HEK293 (cell line): Measurements from ENCODE around the gene CNTNAP5.

Experiments
- CTCF ChIA-PET: fragments of 350-600 bp; formaldehyde crosslinking; extraction: SDS; loops from one replicate; lab custom pipeline; 2021; ENCODE audit warnings: antibody characterized with exemption; lab: Yijun Ruan, JAX
- POLR2A ChIA-PET: fragments of 300-600 bp; formaldehyde crosslinking; extraction: SDS; loops from one replicate; lab custom pipeline; 2020; ENCODE audit warnings: antibody characterized with exemption, inconsistent platforms; lab: Yijun Ruan, JAX
- H3K27ac ChIP-seq: fragments of 200-500 bp; sonication (Bioruptor generic); 2 replicates; pipeline ENCODE4 v1.5.1; 2014; ENCODE audit warnings: low read depth, low read length, control low read depth, inconsistent platforms; ENCODE audit errors: extremely low read depth
- H3K36me3 ChIP-seq, 2 experiments: fragments of 200-500 bp in 1 of 2; sonication (Bioruptor generic) in 1 of 2; 1 replicate in 1 of 2; 2 replicates in 1 of 2; pipeline ENCODE4 v1.5.1; 2014 to 2017; ENCODE audit warnings: inconsistent platforms in 2 of 2, low read length in 2 of 2; ENCODE audit not compliant: control insufficient read depth in 2 of 2, insufficient read depth in 1 of 2
- H3K4me1 ChIP-seq: fragments of 200-500 bp; sonication (Bioruptor generic); 2 replicates; pipeline ENCODE4 v1.5.1; 2014; ENCODE audit warnings: mild to moderate bottlenecking, low read length, inconsistent platforms; ENCODE audit not compliant: control insufficient read depth, insufficient read depth
- H3K4me3 ChIP-seq: 2 replicates; pipeline ENCODE4 v1.5.1; 2011; ENCODE audit warnings: low read depth, mild to moderate bottlenecking, control low read depth, low read length, moderate library complexity
- H3K9me3 ChIP-seq: fragments of 200-500 bp; sonication (Bioruptor generic); 2 replicates; pipeline ENCODE4 v1.5.1; 2014; ENCODE audit warnings: low read depth, low read length, inconsistent platforms; ENCODE audit not compliant: control insufficient read depth, insufficient read depth
- GLI4 ChIP-seq: fragments of 450-650 bp; formaldehyde crosslinking; IDR thresholded peaks from 2 replicates; pipeline ENCODE4 v1.5.1; 2016; ENCODE audit warnings: missing biosample characterization, missing genetic modification characterization
- RBAK ChIP-seq: fragments of 450-650 bp; formaldehyde crosslinking; IDR thresholded peaks from 2 replicates; pipeline ENCODE4 v1.5.1; 2016; ENCODE audit warnings: missing biosample characterization, missing genetic modification characterization
- SCRT1 ChIP-seq: fragments of 450-650 bp; formaldehyde crosslinking; IDR thresholded peaks from 2 replicates; pipeline ENCODE4 v1.5.1; 2016; ENCODE audit warnings: missing biosample characterization, missing genetic modification characterization, borderline replicate concordance
- ZBTB21 ChIP-seq: fragments of 450-650 bp; formaldehyde crosslinking; IDR thresholded peaks from 2 replicates; pipeline ENCODE4 v1.5.1; 2017; ENCODE audit warnings: missing biosample characterization, missing genetic modification characterization
- ZFP37 ChIP-seq: fragments of 450-650 bp; formaldehyde crosslinking; IDR thresholded peaks from 2 replicates; pipeline ENCODE4 v1.5.1; 2016; ENCODE audit warnings: missing biosample characterization, missing genetic modification characterization
- ZFP41 ChIP-seq: fragments of 450-650 bp; formaldehyde crosslinking; IDR thresholded peaks from 2 replicates; pipeline ENCODE4 v1.5.1; 2016; ENCODE audit warnings: missing biosample characterization, missing genetic modification characterization, borderline replicate concordance
- ZNF10 ChIP-seq: fragments of 450-650 bp; formaldehyde crosslinking; IDR thresholded peaks from 2 replicates; pipeline ENCODE4 v1.5.1; 2017; ENCODE audit warnings: missing biosample characterization, missing genetic modification characterization
- ZNF138 ChIP-seq: fragments of 450-650 bp; formaldehyde crosslinking; IDR thresholded peaks from 2 replicates; pipeline ENCODE4 v1.5.1; 2016; ENCODE audit warnings: missing biosample characterization, missing genetic modification characterization, borderline replicate concordance
- ZNF155 ChIP-seq: fragments of 450-650 bp; formaldehyde crosslinking; IDR thresholded peaks from 2 replicates; pipeline ENCODE4 v1.5.1; 2016; ENCODE audit warnings: missing biosample characterization, missing genetic modification characterization
- ZNF157 ChIP-seq: fragments of 450-650 bp; formaldehyde crosslinking; IDR thresholded peaks from 2 replicates; pipeline ENCODE4 v1.5.1; 2016; ENCODE audit warnings: missing biosample characterization, missing genetic modification characterization
- ZNF169 ChIP-seq: fragments of 450-650 bp; formaldehyde crosslinking; IDR thresholded peaks from 2 replicates; pipeline ENCODE4 v1.5.1; 2016; ENCODE audit warnings: missing biosample characterization, missing genetic modification characterization
- ZNF184 ChIP-seq: fragments of 450-650 bp; IDR thresholded peaks from 2 replicates; pipeline ENCODE4 v1.5.1; 2018; ENCODE audit warnings: missing biosample characterization, mild to moderate bottlenecking, missing genetic modification characterization
- ZNF19 ChIP-seq: fragments of 450-650 bp; formaldehyde crosslinking; IDR thresholded peaks from 2 replicates; pipeline ENCODE4; 2016; ENCODE audit warnings: missing biosample characterization, missing genetic modification characterization, low read depth
- ZNF24 ChIP-seq: fragments of 450-650 bp; formaldehyde crosslinking; IDR thresholded peaks from 2 replicates; pipeline ENCODE4 v1.5.1; 2016; ENCODE audit warnings: missing biosample characterization, missing genetic modification characterization
- ZNF274 ChIP-seq, 2 experiments: fragments of 200-500 bp in 1 of 2; fragments of 450-650 bp in 1 of 2; sonication (Bioruptor generic) in 1 of 2; formaldehyde crosslinking in 1 of 2; IDR thresholded peaks; 2 replicates each; pipeline versions ENCODE4 v1.5.1 to v1.6.1; 2014 to 2016; ENCODE audit warnings: borderline replicate concordance in 1 of 2, inconsistent platforms in 1 of 2, low read length in 1 of 2, missing biosample characterization in 1 of 2, missing genetic modification characterization in 1 of 2
- ZNF335 ChIP-seq: fragments of 450-650 bp; formaldehyde crosslinking; conservative IDR thresholded peaks from 2 replicates; pipeline ENCODE4 v1.5.1; 2016; ENCODE audit warnings: missing biosample characterization, missing genetic modification characterization
- ZNF394 ChIP-seq: fragments of 450-650 bp; formaldehyde crosslinking; IDR thresholded peaks from 2 replicates; pipeline ENCODE4 v1.5.1; 2016; ENCODE audit warnings: missing biosample characterization, missing genetic modification characterization, mild to moderate bottlenecking, moderate library complexity, borderline replicate concordance
- ZNF549 ChIP-seq: fragments of 450-650 bp; IDR thresholded peaks from 2 replicates; pipeline ENCODE4 v1.5.1; 2018; ENCODE audit warnings: missing biosample characterization, missing genetic modification characterization, mild to moderate bottlenecking, inconsistent platforms, moderate library complexity
- ZNF560 ChIP-seq: fragments of 450-650 bp; formaldehyde crosslinking; IDR thresholded peaks from 2 replicates; pipeline ENCODE4 v1.5.1; 2017; ENCODE audit warnings: missing biosample characterization, missing genetic modification characterization, borderline replicate concordance
- ZNF626 ChIP-seq: fragments of 450-650 bp; sonication (Bioruptor Pico); formaldehyde crosslinking; IDR thresholded peaks from 2 replicates; pipeline ENCODE4 v1.5.1; 2018; ENCODE audit warnings: missing biosample characterization, missing genetic modification characterization, inconsistent platforms
- ZNF654 ChIP-seq: fragments of 450-650 bp; formaldehyde crosslinking; IDR thresholded peaks from 2 replicates; pipeline ENCODE4 v1.5.1; 2016; ENCODE audit warnings: low read depth, missing biosample characterization, missing genetic modification characterization
- ZNF701 ChIP-seq: fragments of 450-650 bp; formaldehyde crosslinking; IDR thresholded peaks from 2 replicates; pipeline ENCODE4 v1.5.1; 2016; ENCODE audit warnings: missing biosample characterization, missing genetic modification characterization
- ZNF707 ChIP-seq: fragments of 450-650 bp; formaldehyde crosslinking; IDR thresholded peaks from 2 replicates; pipeline ENCODE4 v1.5.1; 2016; ENCODE audit warnings: missing biosample characterization, missing genetic modification characterization
- ZNF776 ChIP-seq: fragments of 450-650 bp; formaldehyde crosslinking; IDR thresholded peaks from 2 replicates; pipeline ENCODE4 v1.5.0; 2017; ENCODE audit warnings: missing biosample characterization, missing genetic modification characterization, borderline replicate concordance
- ZNF792 ChIP-seq: fragments of 450-650 bp; formaldehyde crosslinking; IDR thresholded peaks from 2 replicates; pipeline ENCODE4 v1.5.1; 2016; ENCODE audit warnings: missing biosample characterization, missing genetic modification characterization
- ZNF843 ChIP-seq: fragments of 450-650 bp; formaldehyde crosslinking; IDR thresholded peaks from 2 replicates; pipeline ENCODE4 v1.5.1; 2016; ENCODE audit warnings: missing biosample characterization, missing genetic modification characterization
- TF ChIP-seq, protein P1 (sequence below): fragments of 450-650 bp; formaldehyde crosslinking; IDR thresholded peaks from 2 replicates; pipeline ENCODE4 v1.5.1; 2017; ENCODE audit warnings: missing biosample characterization, missing genetic modification characterization
- TF ChIP-seq, protein P2 (sequence below): IDR thresholded peaks from 2 replicates; pipeline ENCODE4 v1.6.1; 2011; ENCODE audit warnings: mild to moderate bottlenecking, low read depth, low read length, borderline replicate concordance
- TF ChIP-seq, protein P3 (sequence below): fragments of 450-650 bp; formaldehyde crosslinking; IDR thresholded peaks from 2 replicates; pipeline ENCODE4 v1.5.1; 2016; ENCODE audit warnings: missing biosample characterization, missing genetic modification characterization
- TF ChIP-seq, protein P4 (sequence below): fragments of 450-650 bp; formaldehyde crosslinking; IDR thresholded peaks from 2 replicates; pipeline ENCODE4 v1.5.1; 2016; ENCODE audit warnings: missing biosample characterization, missing genetic modification characterization
- TF ChIP-seq, protein P5 (sequence below): fragments of 450-650 bp; formaldehyde crosslinking; IDR thresholded peaks from 2 replicates; pipeline ENCODE4 v1.5.1; 2016; ENCODE audit warnings: missing biosample characterization, missing genetic modification characterization

CNTNAP5 gene

DNA sequence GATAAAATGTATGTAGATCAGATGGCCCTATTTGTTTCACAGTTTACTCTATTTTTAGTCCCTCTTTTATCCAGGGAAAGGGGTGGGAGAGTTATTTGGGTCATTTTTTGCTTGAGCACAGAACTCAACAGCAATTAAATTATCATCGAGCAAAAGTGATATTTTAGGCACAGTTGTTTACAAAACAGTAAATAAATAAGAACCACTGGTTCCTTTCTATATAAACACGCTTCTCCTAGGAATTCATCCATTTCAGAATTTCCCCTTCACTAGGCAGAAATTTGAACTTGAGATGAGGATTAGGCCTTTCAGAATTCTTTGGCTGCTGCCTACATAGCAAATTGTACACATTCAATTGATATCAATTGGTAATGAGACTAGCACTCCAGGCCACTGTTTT lies 812.4 kb downstream of the CNTNAP5 start:
- ChIA-PET CTCF (no interaction called here), POLR2A (interaction anchor here (0.6 kb wide), 1 partner anchor 99 kb away, joined by 3 read pairs; no protein-coding TSS in a partner anchor)
- TF ChIP-seq, protein P1, sequence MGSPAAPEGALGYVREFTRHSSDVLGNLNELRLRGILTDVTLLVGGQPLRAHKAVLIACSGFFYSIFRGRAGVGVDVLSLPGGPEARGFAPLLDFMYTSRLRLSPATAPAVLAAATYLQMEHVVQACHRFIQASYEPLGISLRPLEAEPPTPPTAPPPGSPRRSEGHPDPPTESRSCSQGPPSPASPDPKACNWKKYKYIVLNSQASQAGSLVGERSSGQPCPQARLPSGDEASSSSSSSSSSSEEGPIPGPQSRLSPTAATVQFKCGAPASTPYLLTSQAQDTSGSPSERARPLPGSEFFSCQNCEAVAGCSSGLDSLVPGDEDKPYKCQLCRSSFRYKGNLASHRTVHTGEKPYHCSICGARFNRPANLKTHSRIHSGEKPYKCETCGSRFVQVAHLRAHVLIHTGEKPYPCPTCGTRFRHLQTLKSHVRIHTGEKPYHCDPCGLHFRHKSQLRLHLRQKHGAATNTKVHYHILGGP (tag by site-specific recombination): no peak
- TF ChIP-seq GLI4: no peak
- TF ChIP-seq ZNF19: no peak
- no peak for TF ChIP-seq ZNF169 (tag by site-specific recombination)
- TF ChIP-seq, protein P2, sequence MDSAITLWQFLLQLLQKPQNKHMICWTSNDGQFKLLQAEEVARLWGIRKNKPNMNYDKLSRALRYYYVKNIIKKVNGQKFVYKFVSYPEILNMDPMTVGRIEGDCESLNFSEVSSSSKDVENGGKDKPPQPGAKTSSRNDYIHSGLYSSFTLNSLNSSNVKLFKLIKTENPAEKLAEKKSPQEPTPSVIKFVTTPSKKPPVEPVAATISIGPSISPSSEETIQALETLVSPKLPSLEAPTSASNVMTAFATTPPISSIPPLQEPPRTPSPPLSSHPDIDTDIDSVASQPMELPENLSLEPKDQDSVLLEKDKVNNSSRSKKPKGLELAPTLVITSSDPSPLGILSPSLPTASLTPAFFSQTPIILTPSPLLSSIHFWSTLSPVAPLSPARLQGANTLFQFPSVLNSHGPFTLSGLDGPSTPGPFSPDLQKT: no peak
- no peak for TF ChIP-seq ZNF626 (tag by site-specific recombination)
- no peak for TF ChIP-seq RBAK (tag by site-specific recombination)
- no peak for TF ChIP-seq ZNF549 (tag by site-specific recombination)
- TF ChIP-seq ZNF335 (tag by site-specific recombination): no peak
- TF ChIP-seq ZNF10 (tag by site-specific recombination): no peak
- no peak for TF ChIP-seq ZNF138 (tag by site-specific recombination)
- no peak for TF ChIP-seq SCRT1 (tag by site-specific recombination)
- no peak for TF ChIP-seq ZBTB21 (tag by site-specific recombination)
- TF ChIP-seq ZNF701: no peak
- TF ChIP-seq ZNF394 (tag by site-specific recombination): no peak
- TF ChIP-seq, protein P3, sequence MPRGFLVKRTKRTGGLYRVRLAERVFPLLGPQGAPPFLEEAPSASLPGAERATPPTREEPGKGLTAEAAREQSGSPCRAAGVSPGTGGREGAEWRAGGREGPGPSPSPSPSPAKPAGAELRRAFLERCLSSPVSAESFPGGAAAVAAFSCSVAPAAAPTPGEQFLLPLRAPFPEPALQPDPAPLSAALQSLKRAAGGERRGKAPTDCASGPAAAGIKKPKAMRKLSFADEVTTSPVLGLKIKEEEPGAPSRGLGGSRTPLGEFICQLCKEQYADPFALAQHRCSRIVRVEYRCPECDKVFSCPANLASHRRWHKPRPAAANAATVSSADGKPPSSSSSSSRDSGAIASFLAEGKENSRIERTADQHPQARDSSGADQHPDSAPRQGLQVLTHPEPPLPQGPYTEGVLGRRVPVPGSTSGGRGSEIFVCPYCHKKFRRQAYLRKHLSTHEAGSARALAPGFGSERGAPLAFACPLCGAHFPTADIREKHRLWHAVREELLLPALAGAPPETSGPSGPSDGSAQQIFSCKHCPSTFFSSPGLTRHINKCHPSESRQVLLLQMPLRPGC (tag by site-specific recombination): no peak
- TF ChIP-seq ZNF274 (IDR thresholded peaks at IDR 0.05; ENCODE audit: low read length): no peak
- TF ChIP-seq ZNF274 (tag by site-specific recombination; IDR thresholded peaks at IDR 0.05; ENCODE audit: borderline replicate concordance): no peak
- Histone ChIP-seq H3K4me3 (no peak overlapping the region), H3K36me3 (no peaks in the 10 kb centered on the region), H3K9me3 (no peaks in the 10 kb centered on the region), H3K27ac (no peak overlapping the region), H3K4me1 (no peaks in the 10 kb centered on the region)

DNA sequence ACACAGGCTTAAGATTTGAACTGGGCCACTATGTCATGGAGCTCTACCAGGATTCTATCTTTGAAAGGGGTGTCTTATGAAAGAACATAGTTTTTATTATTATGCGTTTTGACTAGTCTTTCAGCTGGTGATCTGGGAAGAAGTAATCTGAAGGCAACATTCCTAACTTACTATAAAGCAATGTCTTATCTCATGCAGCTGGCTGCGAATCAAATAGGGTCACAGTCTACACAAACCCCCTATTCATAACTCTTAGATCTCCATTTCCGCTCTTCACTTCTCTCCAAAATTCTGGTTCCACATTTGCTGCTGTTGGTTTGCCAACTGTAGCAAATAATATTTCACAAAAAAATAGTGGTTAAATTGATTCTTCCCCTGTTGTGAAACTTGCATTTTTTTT lies 813.3 kb downstream of the CNTNAP5 start:
- Histone ChIP-seq H3K36me3 (no peaks in the 10 kb centered on the region), H3K4me1 (no peaks in the 10 kb centered on the region), H3K4me3 (no peak overlapping the region), H3K27ac (no peak overlapping the region), H3K9me3 (no peaks in the 10 kb centered on the region)
- ChIA-PET POLR2A (no interaction called here), CTCF (interaction anchor here (0.6 kb wide), 1 partner anchor 493 kb away, joined by 3 read pairs; no protein-coding TSS in a partner anchor)
- TF ChIP-seq ZNF707 (no peak), ZFP37 (no peak), ZNF184 (tag by site-specific recombination) (no peak), ZNF843 (no peak), ZNF560 (tag by site-specific recombination) (no peak), ZNF654 (tag by site-specific recombination) (no peak), ZFP41 (no peak), ZNF157 (tag by site-specific recombination) (no peak), ZNF792 (tag by site-specific recombination) (no peak), ZNF155 (no peak), ZNF24 (tag by site-specific recombination) (no peak), ZNF776 (tag by site-specific recombination) (no peak)
- TF ChIP-seq, protein P4, sequence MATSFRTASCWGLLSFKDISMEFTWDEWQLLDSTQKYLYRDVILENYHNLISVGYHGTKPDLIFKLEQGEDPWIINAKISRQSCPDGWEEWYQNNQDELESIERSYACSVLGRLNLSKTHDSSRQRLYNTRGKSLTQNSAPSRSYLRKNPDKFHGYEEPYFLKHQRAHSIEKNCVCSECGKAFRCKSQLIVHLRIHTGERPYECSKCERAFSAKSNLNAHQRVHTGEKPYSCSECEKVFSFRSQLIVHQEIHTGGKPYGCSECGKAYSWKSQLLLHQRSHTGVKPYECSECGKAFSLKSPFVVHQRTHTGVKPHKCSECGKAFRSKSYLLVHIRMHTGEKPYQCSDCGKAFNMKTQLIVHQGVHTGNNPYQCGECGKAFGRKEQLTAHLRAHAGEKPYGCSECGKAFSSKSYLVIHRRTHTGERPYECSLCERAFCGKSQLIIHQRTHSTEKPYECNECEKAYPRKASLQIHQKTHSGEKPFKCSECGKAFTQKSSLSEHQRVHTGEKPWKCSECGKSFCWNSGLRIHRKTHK (tag by site-specific recombination): no peak
- TF ChIP-seq, protein P5, sequence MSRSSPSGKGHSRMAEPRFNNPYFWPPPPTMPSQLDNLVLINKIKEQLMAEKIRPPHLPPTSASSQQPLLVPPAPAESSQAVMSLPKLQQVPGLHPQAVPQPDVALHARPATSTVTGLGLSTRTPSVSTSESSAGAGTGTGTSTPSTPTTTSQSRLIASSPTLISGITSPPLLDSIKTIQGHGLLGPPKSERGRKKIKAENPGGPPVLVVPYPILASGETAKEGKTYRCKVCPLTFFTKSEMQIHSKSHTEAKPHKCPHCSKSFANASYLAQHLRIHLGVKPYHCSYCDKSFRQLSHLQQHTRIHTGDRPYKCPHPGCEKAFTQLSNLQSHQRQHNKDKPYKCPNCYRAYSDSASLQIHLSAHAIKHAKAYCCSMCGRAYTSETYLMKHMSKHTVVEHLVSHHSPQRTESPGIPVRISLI (tag by site-specific recombination): no peak
